ENCODE data around the gene ALOX5AP.

ALOX5AP gene

GRCh38 chr13:30696278-30697176 lies 38.8 kb upstream of the ALOX5AP start:
- TF ChIP-seq CTCF (IDR thresholded peaks at IDR 0.05; ENCODE audit: control extremely low read depth, extremely low read depth, low read depth, missing control alignments) = no peak
- no peak for DNase-seq (ENCODE audit: extremely low spot score)
- ChIA-PET CTCF (interaction anchor here (2.2 kb wide), 1 partner anchor 9 kb away, joined by 6 read pairs; no protein-coding TSS in a partner anchor), POLR2A (no interaction called here)

- no peak for TF ChIP-seq CTCF (IDR thresholded peaks at IDR 0.05; ENCODE audit: control extremely low read depth, extremely low read depth, low read depth, missing control alignments)
- POLR2A ChIA-PET = no interaction called here
- CTCF ChIA-PET = interaction anchor here (2.2 kb wide), 1 partner anchor 10 kb away, joined by 6 read pairs; no protein-coding TSS in a partner anchor
- no peak for DNase-seq (ENCODE audit: extremely low spot score)
Measured at GRCh38 chr13:30697177-30697953, 38.0 kb upstream of the ALOX5AP start.

DNA sequence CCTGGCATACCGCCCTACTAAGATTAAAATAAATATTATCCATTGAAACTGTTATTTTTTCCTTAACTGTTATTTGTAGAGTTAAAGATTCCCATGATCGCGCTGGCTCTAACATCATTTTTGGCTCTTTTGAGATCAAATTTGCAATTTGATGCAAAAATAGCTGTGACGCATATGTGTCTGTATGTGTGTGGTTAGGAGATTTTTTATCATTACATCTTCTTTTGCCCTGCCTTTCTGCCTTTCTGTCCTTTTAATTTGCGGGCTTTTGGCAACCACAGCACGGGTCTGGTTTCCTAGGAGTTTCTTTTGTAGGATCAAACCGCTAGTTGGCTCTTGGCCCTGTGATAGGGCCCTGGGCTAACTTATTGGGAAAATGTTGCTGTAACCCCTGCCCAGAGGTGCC lies 37.3 kb upstream of the ALOX5AP start:
- DNase-seq (ENCODE audit: extremely low spot score) = no peak
- ChIA-PET CTCF (no interaction called here), POLR2A (no interaction called here)
- TF ChIP-seq CTCF (IDR thresholded peaks at IDR 0.05; ENCODE audit: control extremely low read depth, extremely low read depth, low read depth, missing control alignments) = no peak

DNA sequence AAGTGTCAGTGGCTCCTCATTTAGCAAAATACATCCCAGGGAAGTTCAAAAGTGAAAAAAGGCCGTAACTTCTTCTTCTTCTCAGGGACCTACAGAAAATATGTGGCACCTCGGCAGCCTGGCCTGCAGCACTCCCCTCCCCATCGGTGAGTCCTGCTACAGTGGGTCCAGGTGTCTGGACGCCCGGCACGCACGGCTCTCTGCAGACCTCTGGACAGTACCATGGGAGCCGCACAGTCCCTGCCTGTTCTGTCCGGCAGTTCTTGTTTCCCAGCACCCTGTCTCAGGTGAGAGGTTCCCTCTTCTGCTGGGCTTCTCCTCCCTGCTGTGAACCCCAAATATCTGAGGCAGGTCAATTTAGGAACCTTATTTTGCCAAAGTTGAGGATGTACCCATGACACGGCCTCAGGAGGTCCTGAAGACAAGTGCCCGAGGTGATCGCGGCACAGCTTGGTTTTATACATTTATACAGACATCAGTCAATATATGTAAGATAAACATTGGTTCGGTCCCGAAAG lies 36.8 kb upstream of the ALOX5AP start:
- TF ChIP-seq CTCF (IDR thresholded peaks at IDR 0.05; ENCODE audit: control extremely low read depth, extremely low read depth, low read depth, missing control alignments) = no peak
- POLR2A ChIA-PET = no interaction called here
- CTCF ChIA-PET = no interaction called here
- DNase-seq (ENCODE audit: extremely low spot score) = no peak

DNA sequence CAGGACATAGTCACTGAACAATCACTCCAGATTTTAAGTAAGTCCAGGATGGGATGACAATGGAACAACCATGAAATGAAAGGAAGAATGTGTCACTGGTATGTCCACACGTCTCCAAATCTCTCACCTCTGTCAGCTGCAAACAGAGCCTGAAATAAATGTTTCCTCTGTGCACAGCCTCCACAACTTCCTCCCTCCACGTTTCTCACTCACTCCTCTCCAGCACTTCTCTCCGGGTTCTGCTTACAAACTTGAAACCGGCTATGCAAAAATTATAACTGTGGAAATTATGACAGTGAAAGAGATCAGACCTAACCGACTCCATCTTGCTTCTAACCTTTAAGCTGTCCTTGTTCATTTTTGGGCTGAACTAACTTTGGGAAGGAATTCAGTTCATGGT lies 35.0 kb upstream of the ALOX5AP start:
- no peak for TF ChIP-seq CTCF (IDR thresholded peaks at IDR 0.05; ENCODE audit: control extremely low read depth, extremely low read depth, low read depth, missing control alignments)
- POLR2A ChIA-PET = no interaction called here
- no peak for DNase-seq (ENCODE audit: extremely low spot score)
- CTCF ChIA-PET = interaction anchor here (0.9 kb wide), 1 partner anchor 568 kb away, joined by 3 read pairs; no protein-coding TSS in a partner anchor

DNA sequence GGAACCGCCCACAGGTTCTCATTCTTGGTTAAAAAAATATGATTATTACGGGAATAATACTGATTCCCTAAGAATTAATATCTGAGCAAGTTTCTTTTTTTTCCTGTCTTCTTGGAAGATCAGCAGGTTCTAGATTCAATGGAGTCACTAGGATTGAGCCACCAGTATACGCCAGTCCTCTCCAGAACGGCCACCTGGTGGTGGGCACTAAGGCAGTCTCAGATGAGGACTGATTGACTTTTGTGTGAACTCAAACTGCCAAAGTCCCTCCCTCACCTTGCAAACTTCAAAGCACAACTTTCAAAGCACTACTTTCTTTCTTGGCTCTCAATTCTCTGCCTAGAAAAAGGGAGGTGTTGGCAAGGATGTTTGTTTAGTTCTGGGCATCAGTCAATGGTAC lies 33.3 kb upstream of the ALOX5AP start:
- no peak for DNase-seq (ENCODE audit: extremely low spot score)
- no peak for TF ChIP-seq CTCF (IDR thresholded peaks at IDR 0.05; ENCODE audit: control extremely low read depth, extremely low read depth, low read depth, missing control alignments)
- ChIA-PET CTCF (interaction anchor here (2.5 kb wide), 1 partner anchor 33 kb away, joined by 6 read pairs; the partner anchor contains the start of gene ALOX5AP), POLR2A (no interaction called here)

Measured in GM10248 (cell line).